ENCODE data around the gene SEMA3C. TPM values are rescaled to one million over a fixed set of nuclear protein-coding genes. Genes with fewer than 3 reads are reported as not detected.
"Not testable (repeated sequence)": the region's sequence is repeated elsewhere in the genome, so short reads cannot be mapped to it uniquely, and the experiment has no call there.

The SEMA3C gene
- total RNA-seq, 2 experiments from 2014 or later = not detected

GRCh38 chr7:80942261-80943041 lies 23.6 kb upstream of the SEMA3C start:
- ChIA-PET CTCF (no interaction called here), POLR2A (no interaction called here)
- DNase-seq = no peak
- H3K27ac Mint-ChIP-seq = no peak overlapping the region
- intact Hi-C loops (cut with micrococcal nuclease) = no loop called here
- no peaks in the 10 kb centered on the region for H3K36me3 Mint-ChIP-seq
- no peaks in the 10 kb centered on the region for H3K9me3 Mint-ChIP-seq
- no peaks in the 10 kb centered on the region for H3K4me1 Mint-ChIP-seq (ENCODE audit: low read depth)
- no peaks in the 10 kb centered on the region for H3K27me3 Mint-ChIP-seq
- no peak overlapping the region for H3K4me3 Mint-ChIP-seq

DNA sequence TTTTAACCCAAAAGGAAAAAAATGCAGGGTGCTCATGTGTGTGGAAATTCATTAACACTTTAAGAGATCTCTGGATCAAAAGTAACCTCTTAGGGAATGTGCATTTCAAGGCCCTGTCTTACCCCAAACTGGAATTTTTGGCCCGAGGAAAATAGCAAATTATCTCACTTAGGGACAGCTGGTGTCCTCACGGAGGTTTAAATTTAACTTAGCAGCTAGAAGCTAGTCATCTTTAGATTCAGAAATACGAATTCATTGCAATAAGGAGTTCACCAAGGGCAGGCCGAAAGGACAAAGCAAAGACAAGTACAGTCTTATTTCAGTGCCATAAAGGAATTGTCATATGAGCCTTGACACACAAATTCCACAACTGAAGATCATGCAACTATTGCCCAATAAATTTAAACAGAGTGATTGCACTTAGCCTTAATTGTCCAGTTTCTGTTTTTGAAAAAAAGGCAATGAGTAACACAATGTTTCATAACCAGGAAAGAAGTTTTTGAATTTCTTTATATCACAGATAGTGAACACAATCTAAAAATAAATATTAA lies 22.4 kb upstream of the SEMA3C start:
- DNase-seq = no peak
- Mint-ChIP-seq H3K4me3 (no peak overlapping the region), H3K27ac (no peak overlapping the region), H3K4me1 (ENCODE audit: low read depth) (no peaks in the 10 kb centered on the region), H3K9me3 (peaks cover 2% of the 10 kb centered on the region), H3K27me3 (no peaks in the 10 kb centered on the region), H3K36me3 (no peaks in the 10 kb centered on the region)
- ChIA-PET CTCF (no interaction called here), POLR2A (no interaction called here)
- intact Hi-C loops (cut with micrococcal nuclease) = no loop called here

GRCh38 chr7:80940539-80941207 lies 21.8 kb upstream of the SEMA3C start:
- intact Hi-C loops (cut with micrococcal nuclease) = no loop called here
- H3K27me3 Mint-ChIP-seq = no peaks in the 10 kb centered on the region

GRCh38 chr7:80937336-80937735 lies 18.5 kb upstream of the SEMA3C start:
- CTCF ChIA-PET = no interaction called here
- no peak overlapping the region for H3K4me3 Mint-ChIP-seq
- peaks cover 7% of the 10 kb centered on the region for H3K9me3 Mint-ChIP-seq

More at GRCh38 chr7:80940539-80941207, 21.8 kb upstream of the SEMA3C start:
- ChIA-PET POLR2A (no interaction called here), CTCF (no interaction called here)
- H3K36me3 Mint-ChIP-seq = no peaks in the 10 kb centered on the region
- H3K9me3 Mint-ChIP-seq = peaks cover 2% of the 10 kb centered on the region
- no peaks in the 10 kb centered on the region for H3K4me1 Mint-ChIP-seq (ENCODE audit: low read depth)
- H3K4me3 Mint-ChIP-seq = no peak overlapping the region
- no peak for DNase-seq
- no peak overlapping the region for H3K27ac Mint-ChIP-seq

DNA sequence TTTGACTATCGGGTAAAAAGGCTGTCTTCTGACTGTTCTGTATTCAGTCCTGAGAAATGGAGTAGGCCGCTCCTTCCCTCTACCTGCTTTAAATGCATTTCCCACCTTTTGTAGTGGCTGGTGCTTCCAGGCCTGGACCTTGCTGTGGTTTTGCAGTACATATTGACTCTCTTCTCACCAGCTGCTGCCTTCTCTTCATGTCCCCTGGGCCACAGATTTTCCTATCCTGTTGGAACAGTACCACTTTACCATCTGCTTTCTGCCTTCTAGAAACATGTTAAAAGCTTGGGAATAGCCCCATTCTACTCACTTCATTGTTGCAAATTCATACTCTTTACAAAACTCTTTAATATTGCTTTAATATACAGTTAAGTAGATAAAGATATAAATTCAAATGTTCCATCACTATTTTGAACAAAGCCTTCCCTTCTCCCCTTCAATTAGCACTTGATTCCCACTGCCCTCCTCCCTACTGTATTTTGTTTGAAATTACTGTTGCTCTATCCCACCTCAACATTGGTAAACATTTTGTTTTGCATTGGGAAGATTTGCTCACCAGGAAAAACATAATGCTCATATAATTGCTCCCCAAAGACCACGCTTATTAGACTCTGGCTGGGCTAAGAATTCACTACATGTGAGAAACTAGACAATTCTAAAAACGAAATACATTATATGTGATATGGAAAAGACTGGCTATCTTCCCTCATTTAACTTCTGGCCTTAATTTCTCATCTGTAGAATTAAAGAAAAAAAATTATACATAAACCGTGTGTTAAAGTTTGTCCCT lies 17.3 kb upstream of the SEMA3C start:
- Mint-ChIP-seq H3K27ac (no peak overlapping the region), H3K9me3 (peaks cover 12% of the 10 kb centered on the region), H3K4me1 (ENCODE audit: low read depth) (no peaks in the 10 kb centered on the region), H3K36me3 (no peaks in the 10 kb centered on the region), H3K4me3 (no peak overlapping the region), H3K27me3 (no peaks in the 10 kb centered on the region)
- intact Hi-C loops (cut with micrococcal nuclease) = no loop called here
- CTCF ChIA-PET = no interaction called here
- POLR2A ChIA-PET = no interaction called here
- DNase-seq = no peak

More at GRCh38 chr7:80937336-80937735, 18.5 kb upstream of the SEMA3C start:
- POLR2A ChIA-PET = no interaction called here
- Mint-ChIP-seq H3K27ac (no peak overlapping the region), H3K36me3 (no peaks in the 10 kb centered on the region), H3K27me3 (no peaks in the 10 kb centered on the region), H3K4me1 (ENCODE audit: low read depth) (no peaks in the 10 kb centered on the region)
- no peak for DNase-seq
- intact Hi-C loops (cut with micrococcal nuclease) = no loop called here

DNA sequence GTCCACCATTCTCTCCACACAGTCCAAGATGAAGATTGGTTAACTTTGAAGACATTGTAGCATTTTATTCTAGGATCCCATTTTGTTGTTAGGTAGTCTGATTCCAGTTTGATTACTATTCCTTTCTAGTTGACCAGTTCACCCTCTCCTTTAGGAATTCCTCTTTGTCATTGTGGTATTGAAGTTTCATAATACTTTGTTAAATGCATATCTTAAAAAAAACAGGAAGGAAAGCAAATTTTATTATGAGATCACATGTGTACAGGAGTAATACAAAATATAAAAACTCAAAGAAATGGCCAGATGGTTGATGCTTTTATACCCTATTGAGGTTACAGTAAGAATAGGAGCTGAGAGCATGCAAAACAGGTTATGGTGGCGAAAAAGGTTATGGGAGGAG lies 15.5 kb upstream of the SEMA3C start:
- Mint-ChIP-seq H3K4me1 (ENCODE audit: low read depth) (no peaks in the 10 kb centered on the region), H3K9me3 (peaks cover 17% of the 10 kb centered on the region), H3K4me3 (no peak overlapping the region), H3K27me3 (no peaks in the 10 kb centered on the region), H3K27ac (no peak overlapping the region), H3K36me3 (no peaks in the 10 kb centered on the region)
- DNase-seq = no peak
- intact Hi-C loops (cut with micrococcal nuclease) = no loop called here
- CTCF ChIA-PET = no interaction called here
- POLR2A ChIA-PET = no interaction called here

- Mint-ChIP-seq H3K4me1 (ENCODE audit: low read depth) (no peaks in the 10 kb centered on the region), H3K9me3 (peaks cover 18% of the 10 kb centered on the region), H3K27ac (no peak overlapping the region), H3K4me3 (no peak overlapping the region), H3K36me3 (no peaks in the 10 kb centered on the region), H3K27me3 (no peaks in the 10 kb centered on the region)
- intact Hi-C loops (cut with micrococcal nuclease) = no loop called here
- no peak for DNase-seq
- ChIA-PET CTCF (no interaction called here), POLR2A (no interaction called here)
Measured at GRCh38 chr7:80932536-80932935, 13.7 kb upstream of the SEMA3C start.

GRCh38 chr7:80929619-80930018 lies 10.8 kb upstream of the SEMA3C start:
- Mint-ChIP-seq H3K4me3 (no peak overlapping the region), H3K4me1 (ENCODE audit: low read depth) (no peaks in the 10 kb centered on the region), H3K9me3 (peaks cover 21% of the 10 kb centered on the region), H3K36me3 (no peaks in the 10 kb centered on the region), H3K27ac (no peak overlapping the region), H3K27me3 (no peaks in the 10 kb centered on the region)
- intact Hi-C loops (cut with micrococcal nuclease) = no loop called here
- ChIA-PET CTCF (no interaction called here), POLR2A (no interaction called here)
- no peak for DNase-seq

DNA sequence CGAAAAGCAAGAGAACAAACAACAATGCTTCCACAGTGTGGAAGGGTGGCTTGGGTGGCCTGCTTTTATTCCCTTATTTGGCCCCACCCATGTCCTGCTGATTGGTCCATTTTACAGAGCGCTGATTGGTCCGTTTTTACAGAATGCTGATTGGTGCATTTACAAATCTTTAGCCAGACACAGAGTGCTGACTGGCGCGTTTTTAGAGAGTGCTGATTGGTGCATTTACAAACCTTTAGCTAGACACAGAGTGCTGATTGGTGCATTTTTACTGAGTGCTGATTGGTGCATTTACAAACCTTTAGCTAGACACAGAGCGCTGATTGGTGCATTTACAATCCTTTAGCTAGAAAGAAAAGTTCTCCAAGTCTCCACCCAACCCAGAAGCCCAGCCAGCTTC lies 8.1 kb upstream of the SEMA3C start:
- CTCF ChIA-PET; intact Hi-C loops (cut with micrococcal nuclease); DNase-seq; H3K4me3 Mint-ChIP-seq; H3K36me3 Mint-ChIP-seq; H3K4me1 Mint-ChIP-seq (ENCODE audit: low read depth); POLR2A ChIA-PET; H3K27ac Mint-ChIP-seq; H3K27me3 Mint-ChIP-seq: not testable (repeated sequence)
- peaks cover 19% of the 10 kb centered on the region for H3K9me3 Mint-ChIP-seq

GRCh38 chr7:80924090-80924489 lies 5.2 kb upstream of the SEMA3C start:
- no peaks in the 10 kb centered on the region for H3K4me1 Mint-ChIP-seq (ENCODE audit: low read depth)
- no peak overlapping the region for H3K4me3 Mint-ChIP-seq
- ChIA-PET POLR2A (no interaction called here), CTCF (no interaction called here)
- no peak overlapping the region for H3K27ac Mint-ChIP-seq
- peaks cover 19% of the 10 kb centered on the region for H3K27me3 Mint-ChIP-seq
- intact Hi-C loops (cut with micrococcal nuclease) = no loop called here
- peaks cover 8% of the 10 kb centered on the region for H3K9me3 Mint-ChIP-seq
- H3K36me3 Mint-ChIP-seq = peaks cover 1% of the 10 kb centered on the region
- no peak for DNase-seq

DNA sequence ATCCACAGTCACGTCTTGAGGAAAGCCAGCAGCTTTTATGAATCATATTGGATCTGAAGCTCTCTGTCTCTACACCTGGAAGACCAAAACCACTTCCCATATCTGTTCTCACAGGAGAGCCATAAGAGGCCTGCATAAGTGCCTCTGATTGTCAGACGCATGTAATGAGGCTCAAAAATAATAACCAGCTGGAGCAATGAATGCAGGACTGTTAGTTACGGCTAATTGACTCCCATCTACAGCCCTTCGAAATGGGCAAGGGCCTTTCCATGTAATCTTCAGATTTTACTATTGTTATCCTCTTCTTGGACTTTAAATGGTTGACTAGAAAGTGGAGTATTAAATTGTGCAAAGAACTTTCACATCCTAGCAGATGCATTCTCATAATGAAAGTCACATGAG lies 4.4 kb upstream of the SEMA3C start:
- peaks cover 23% of the 10 kb centered on the region for H3K27me3 Mint-ChIP-seq
- intact Hi-C loops (cut with micrococcal nuclease) = no loop called here
- DNase-seq = no peak
- peaks cover 8% of the 10 kb centered on the region for H3K9me3 Mint-ChIP-seq
- CTCF ChIA-PET = no interaction called here
- peaks cover 1% of the 10 kb centered on the region for H3K36me3 Mint-ChIP-seq
- peaks cover 4% of the 10 kb centered on the region for H3K4me1 Mint-ChIP-seq (ENCODE audit: low read depth)
- POLR2A ChIA-PET = no interaction called here
- no peak overlapping the region for H3K27ac Mint-ChIP-seq
- H3K4me3 Mint-ChIP-seq = no peak overlapping the region

DNA sequence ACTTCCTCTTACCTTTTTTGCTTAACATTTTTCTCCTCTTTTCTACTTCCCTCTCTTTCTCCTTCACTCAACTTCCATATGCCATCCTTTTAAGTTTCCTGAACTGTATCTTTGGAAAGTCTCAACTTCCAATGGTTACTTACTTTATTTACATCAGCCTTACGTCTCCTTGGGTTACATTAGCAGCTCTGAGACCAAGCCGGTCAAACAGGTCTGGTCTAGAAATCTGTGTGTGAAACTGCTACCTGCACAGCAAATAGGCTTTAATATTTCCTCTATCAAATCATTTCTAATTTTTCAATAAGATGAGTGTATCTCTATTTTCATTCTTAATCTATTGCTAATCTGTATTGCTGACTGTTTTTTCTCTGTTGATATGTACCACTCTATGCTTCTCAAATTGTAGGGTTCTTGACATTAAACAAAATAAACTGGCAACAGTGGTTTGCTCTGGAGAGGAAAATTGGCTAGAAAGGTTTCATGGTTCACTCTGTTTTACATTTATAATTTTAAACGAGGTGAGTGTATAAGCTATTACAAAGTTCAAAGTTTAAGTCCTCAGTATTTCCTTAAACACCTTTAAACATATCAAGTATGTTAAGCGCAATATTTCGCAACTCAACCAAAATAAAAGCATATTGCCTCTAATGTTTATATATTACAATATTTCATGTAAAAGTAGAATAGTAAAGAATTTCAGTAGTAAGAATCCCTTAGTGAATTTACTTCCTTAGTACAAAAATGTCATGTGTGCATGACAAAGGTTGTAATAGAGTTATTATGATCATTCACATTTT lies 3.6 kb upstream of the SEMA3C start:
- H3K27me3 Mint-ChIP-seq = peaks cover 28% of the 10 kb centered on the region
- peaks cover 4% of the 10 kb centered on the region for H3K4me1 Mint-ChIP-seq (ENCODE audit: low read depth)
- DNase-seq = no peak
- ChIA-PET POLR2A (no interaction called here), CTCF (no interaction called here)
- H3K9me3 Mint-ChIP-seq = peaks cover 8% of the 10 kb centered on the region
- no peak overlapping the region for H3K27ac Mint-ChIP-seq
- intact Hi-C loops (cut with micrococcal nuclease) = no loop called here
- no peak overlapping the region for H3K4me3 Mint-ChIP-seq
- H3K36me3 Mint-ChIP-seq = peaks cover 1% of the 10 kb centered on the region

Data from activated CD4-positive, alpha-beta memory T cell treated with anti-CD3 and anti-CD28 coated beads for 36 hours (primary cell).